A172 (cell line): ENCODE results near the gene TIMP4. TPM values are rescaled to one million over a fixed set of nuclear protein-coding genes. Genes with fewer than 3 reads are reported as not detected.

Experiments used
- DNase-seq: peaks from one replicate; pipeline ENCODE4 v3.0.0-alpha.2; 2015; ENCODE audit warnings: low spot score
- total RNA-seq: library from RNA; depleted of rRNA; stranded (reverse); fragments of >200 nt; shearing (Covaris generic); gene quantifications from 2 replicates; pipeline ENCODE4 v1.2.3, GENCODE V29; 2014

Gene TIMP4
- total RNA-seq, 1 experiment from 2014 or later, result 8.6 TPM

DNA sequence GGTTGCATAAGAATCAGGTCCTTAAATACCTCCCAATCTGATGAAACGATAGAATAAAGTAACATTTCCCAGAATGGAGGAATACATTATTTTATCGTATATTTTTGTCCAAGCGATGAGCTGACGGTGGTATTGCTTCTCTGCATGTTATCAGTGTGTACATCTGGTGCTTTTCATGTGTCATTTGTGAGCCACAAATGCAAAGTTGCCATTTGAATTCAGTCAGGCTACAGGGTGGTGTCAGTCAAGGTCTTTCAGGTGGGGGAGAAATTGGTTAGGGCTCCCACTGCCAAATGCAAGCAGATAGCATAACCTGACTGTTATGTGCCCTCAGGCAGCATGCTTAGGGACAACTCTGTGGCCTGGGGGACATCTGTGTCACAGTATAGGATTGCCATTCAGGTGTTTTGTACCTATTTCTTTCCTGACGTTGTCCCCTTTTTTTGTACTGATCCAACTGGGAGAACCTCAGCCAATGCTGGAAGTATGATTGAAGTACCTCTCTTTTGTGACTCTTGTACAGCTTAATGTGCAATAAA, 26.5 kb upstream of the TIMP4 start:
- DNase-seq, result no peak

GRCh38 chr3:12184541-12184940, 25.8 kb upstream of the TIMP4 start:
- DNase-seq, result no peak

- no peak for DNase-seq
These were observed 24.2 kb upstream of the TIMP4 start for GRCh38 chr3:12182687-12183441.

- no peak for DNase-seq
These were observed 23.1 kb upstream of the TIMP4 start for GRCh38 chr3:12181806-12182205.

- DNase-seq, result no peak
These were observed 22.6 kb upstream of the TIMP4 start for GRCh38 chr3:12181301-12181700.

DNA sequence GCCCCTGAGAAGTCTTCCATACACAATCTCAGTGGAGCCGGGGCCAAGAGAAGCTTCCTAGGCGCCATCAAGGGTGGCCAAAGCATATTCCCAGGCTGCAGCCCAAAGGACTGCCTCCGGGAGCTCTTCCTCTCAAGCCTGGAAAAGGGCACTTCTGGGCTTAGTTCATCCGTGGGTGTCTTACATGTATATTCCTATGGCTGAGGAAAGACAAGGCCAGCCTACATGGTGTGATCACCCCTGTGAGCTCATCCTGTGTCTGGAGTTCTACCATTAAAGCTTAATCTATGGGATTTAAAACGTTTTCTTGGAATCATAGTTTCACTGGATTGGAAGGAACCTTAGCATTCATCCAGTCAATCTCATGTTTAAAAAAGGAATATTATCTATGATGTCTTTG, 21.9 kb upstream of the TIMP4 start:
- no peak for DNase-seq

DNA sequence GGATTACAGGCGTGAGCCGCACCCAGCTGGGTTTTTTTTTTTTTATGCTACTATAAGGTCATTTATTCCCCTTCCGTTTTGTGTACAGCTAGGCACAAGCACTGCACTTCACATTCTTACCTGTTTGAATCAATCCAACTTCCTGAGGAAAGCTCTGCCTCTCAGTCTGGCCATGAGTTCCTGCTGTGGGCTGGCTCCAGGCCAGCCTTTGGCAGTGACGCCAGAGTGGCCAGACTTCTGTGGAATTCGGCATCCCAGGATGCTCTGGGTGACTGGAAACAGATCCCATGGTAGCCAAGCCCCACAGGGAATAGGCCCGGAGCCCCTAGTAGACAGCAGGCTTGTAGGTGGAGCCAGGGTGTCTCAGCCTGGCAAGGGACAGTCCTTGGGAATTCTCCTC, 21.5 kb upstream of the TIMP4 start:
- DNase-seq, result peak; percentile 86

- DNase-seq, result no peak
These were observed 20.7 kb upstream of the TIMP4 start for GRCh38 chr3:12179441-12179840.

DNA sequence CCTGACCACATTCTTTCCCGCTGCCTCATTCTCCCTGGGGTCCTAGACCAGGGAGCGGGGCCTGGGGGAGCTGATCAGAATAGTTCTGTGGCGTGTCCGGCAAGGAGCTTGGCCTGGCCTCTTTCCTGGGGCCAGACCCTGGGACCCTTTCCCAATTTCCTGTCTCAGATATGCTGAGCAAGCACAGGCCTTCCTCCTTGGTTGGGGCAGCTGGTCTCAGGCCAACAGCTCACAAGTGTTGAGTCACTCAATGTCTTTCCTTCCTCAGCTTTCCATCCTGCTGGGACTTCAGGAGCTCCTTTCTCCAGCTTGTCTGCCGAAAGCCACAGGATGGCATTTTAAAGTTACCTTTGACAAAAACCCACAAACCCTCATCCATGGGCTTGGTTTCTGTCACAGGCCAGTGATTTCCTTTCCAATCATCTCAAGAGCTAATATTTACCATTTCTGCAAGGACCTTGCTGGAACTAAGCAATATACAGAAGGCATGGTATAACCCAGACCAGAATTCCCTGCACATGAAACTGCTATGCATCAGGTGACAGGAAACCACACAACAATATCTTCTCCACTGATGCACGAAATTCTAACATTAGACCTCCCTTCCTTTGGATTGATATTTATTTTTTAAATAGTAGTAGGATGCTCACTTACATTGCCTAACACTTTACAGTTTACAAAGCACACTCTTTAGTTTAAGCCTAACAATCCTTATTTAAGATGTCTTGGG, 19.5 kb upstream of the TIMP4 start:
- peak; percentile 59 for DNase-seq

GRCh38 chr3:12177126-12177525, 18.4 kb upstream of the TIMP4 start:
- DNase-seq, result no peak

DNA sequence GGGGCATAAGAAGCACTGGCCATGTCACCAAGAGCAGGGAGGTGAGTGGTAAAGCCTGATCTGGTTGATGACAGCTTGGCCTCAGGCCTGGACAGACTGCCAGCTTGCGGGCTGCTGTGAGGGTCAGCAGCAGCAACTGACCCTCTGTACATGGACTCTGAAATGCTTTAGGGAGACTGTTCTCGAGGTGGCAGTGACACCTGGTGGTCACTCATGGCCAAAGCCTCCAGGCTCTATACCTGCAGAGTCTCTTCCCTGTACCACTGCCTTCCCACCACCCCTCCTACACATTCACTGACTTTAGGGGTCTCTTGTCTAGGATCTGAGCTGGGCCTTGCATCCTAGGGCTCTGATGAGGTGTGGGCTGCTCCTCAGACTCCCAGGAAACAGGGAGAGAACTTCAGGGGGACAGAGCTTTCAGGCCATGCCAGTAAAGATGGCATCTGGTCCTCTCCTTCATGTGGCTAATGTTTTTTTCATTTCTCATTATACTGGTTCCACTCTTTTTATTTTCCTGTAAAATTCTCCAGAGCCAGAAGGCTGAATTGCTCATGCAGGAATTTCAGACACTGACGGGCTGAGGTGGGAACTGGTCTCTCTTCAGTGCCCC, 17.2 kb upstream of the TIMP4 start:
- DNase-seq, result peak; percentile 64

GRCh38 chr3:12175137-12175593, 16.5 kb upstream of the TIMP4 start:
- no peak for DNase-seq

- no peak for DNase-seq
These were observed 11.5 kb upstream of the TIMP4 start for GRCh38 chr3:12170207-12170606.

DNA sequence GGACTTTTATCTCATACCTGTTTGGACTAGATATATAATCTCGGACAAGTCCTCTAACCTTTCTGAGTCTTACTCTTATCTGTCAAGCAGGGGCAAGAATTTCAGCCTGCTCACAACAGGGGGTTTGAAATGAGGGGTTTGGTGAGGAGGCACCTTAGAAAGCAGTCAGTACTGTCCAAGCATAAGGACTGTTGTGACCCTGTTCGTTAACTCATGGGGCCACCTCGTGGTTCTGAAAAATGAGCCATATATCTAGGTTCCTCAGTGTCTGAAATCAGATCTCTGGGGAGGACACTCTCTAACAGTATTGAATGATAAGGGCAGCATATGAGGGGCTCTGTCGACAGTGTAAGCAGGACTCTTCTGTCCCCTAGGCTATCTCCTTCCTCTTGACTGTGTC, 7.2 kb upstream of the TIMP4 start:
- no peak for DNase-seq

DNA sequence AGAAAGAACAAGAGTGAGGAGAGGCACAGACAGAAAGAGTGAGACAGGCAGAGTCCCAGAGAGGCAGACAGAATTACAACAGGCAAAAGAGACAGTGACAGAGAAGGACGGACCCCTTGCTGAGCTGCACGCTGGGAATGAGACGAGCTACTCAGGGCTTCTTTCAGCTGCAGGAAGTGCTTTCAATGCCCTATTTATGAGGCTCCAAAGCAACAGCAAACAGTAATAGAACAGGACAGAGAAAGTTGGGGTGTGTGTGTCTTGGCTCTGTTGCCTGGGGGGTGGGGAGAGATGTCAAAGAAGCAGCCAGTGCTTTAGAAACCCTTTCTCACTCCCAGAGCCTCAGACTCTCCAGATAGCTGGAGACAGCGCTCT, 502 bp upstream of the TIMP4 start:
- DNase-seq, result peak; percentile 37

DNA sequence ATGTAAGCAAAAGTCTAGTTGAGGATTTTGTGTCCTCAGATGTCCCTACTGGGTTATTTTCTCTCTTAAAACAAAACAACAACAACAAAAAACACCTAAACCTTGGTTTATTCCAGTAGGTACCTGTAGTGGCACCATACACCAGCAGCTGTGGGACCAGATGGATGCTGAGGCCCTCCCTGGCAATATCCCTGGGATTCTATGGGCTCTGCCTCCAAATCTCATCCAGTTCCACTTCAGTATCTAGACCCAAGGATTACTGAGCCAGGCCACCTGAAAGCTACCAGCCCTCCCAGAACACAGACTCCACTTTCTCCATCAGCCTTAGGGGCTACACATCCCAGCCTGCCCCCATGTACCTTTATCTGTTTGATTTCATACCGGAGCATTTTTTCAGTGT, 1.7 kb downstream of the TIMP4 start:
- DNase-seq, result no peak

DNA sequence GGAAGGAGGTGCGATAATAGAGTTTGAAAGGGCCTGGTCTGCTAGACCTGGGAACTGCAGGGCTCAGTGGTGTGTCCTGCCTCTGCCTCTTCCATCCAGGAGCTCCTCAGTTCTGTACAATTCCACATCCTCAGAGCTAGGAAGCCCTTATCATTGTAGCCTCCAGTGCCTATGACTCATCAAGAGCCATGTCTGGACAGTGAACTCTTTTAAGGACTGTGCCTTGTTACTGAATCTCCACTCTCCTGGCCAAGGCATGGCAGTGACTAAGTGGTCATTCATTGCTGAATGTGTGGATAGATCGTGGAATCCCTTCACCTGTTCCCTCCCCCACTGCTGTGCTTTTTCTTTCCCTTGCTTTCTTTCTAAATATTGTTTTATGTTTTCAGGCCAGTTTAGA, 2.9 kb downstream of the TIMP4 start:
- DNase-seq, result peak; percentile 94

GRCh38 chr3:12155264-12155663, 3.4 kb downstream of the TIMP4 start:
- no peak for DNase-seq

GRCh38 chr3:12154151-12154550, 4.6 kb downstream of the TIMP4 start:
- DNase-seq, result no peak

DNA sequence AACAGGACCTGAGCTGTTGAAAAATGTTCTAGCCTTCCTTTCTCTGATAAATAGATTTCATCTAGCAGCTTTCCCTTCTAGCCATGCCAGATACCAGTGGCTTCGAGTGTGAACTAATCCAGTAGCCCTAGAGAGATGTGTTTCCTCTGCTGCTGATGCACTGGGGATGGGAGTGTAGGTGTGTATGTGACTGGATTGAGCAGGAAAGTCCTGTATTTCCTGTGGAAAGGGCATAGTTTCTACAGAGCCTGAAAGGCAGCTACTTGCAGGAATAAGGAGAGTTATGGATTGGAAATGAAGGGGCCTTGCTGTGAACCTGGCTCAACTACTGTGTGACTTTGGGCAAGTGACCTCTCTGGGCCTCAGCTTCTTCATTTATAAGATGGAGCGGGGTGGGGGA, 8.6 kb downstream of the TIMP4 start:
- DNase-seq, result no peak

- DNase-seq, result no peak
These were observed 9.7 kb downstream of the TIMP4 start for GRCh38 chr3:12149029-12149428.

- no peak for DNase-seq
These were observed 10.3 kb downstream of the TIMP4 start for GRCh38 chr3:12148183-12148940.
